GM10266 (cell line): ENCODE results near the gene DLX2.
"Not testable (repeated sequence)": the region's sequence is repeated elsewhere in the genome, so short reads cannot be mapped to it uniquely, and the experiment has no call there.

ENCODE experiments used
- DNase-seq: peaks from one replicate; pipeline ENCODE4 v3.0.0; 2012; ENCODE audit errors: extremely low spot score
- TF ChIP-seq, protein P1 (sequence below): IDR thresholded peaks from 2 replicates; pipeline ENCODE4 v1.5.1; 2012; ENCODE audit warnings: mild to moderate bottlenecking, low read depth; ENCODE audit not compliant: control insufficient read depth, insufficient read depth; ENCODE audit errors: missing control alignments

The DLX2 gene

DNA sequence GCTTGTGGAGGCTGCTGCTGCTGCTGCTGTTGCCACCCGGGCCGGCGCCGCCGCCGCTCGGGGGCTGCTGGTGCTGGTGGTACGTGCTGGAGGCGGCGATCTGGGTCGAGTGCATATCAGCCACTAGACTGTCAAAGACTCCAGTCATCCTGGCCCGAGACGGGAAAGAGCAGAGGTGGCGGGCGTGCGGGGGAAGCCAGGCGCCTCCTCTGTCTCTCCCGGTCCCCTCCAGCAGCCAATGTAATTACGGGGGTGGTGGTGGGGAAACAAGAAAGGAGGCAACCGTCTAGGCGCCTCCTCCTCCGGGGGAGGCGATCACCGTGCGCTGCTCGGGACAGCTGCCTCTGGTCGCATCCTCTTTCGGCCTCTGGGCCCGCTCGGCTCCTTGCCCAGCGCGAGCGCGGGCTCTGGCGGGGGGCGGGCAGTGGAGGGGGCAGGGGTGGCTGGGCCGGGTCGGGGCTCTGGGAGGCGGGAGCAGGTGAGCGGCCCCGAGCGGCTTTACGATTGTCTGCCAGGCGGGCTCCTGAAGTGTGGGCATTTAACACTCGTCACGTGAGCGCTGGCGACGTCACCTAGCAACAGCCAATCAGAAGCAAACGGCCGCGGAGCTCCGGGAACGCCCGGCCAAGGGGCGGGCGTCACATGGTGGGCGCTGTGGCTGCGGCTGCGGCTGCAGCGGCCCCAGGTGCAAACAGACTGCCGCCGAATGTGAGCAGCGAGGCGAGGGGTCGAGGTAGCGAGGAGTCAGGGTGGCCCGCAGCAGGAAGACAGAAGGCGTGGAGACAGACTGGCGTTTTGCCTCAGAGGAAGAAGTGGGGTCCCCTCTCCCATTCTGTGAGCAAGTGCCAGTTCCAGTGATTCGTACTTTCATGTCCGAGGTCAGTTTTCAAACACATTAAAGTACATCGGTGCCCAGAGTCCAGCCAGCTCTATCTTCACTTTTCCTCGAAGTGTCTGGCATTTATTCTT, at the start of gene DLX2:
Gene DLX2 (minus strand): TSS at position 510 of the 969 bp plus-strand sequence. CDS start 362 bp downstream, at position 148.
- TF ChIP-seq, protein P1, sequence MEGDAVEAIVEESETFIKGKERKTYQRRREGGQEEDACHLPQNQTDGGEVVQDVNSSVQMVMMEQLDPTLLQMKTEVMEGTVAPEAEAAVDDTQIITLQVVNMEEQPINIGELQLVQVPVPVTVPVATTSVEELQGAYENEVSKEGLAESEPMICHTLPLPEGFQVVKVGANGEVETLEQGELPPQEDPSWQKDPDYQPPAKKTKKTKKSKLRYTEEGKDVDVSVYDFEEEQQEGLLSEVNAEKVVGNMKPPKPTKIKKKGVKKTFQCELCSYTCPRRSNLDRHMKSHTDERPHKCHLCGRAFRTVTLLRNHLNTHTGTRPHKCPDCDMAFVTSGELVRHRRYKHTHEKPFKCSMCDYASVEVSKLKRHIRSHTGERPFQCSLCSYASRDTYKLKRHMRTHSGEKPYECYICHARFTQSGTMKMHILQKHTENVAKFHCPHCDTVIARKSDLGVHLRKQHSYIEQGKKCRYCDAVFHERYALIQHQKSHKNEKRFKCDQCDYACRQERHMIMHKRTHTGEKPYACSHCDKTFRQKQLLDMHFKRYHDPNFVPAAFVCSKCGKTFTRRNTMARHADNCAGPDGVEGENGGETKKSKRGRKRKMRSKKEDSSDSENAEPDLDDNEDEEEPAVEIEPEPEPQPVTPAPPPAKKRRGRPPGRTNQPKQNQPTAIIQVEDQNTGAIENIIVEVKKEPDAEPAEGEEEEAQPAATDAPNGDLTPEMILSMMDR, result peak; percentile 9

DNA sequence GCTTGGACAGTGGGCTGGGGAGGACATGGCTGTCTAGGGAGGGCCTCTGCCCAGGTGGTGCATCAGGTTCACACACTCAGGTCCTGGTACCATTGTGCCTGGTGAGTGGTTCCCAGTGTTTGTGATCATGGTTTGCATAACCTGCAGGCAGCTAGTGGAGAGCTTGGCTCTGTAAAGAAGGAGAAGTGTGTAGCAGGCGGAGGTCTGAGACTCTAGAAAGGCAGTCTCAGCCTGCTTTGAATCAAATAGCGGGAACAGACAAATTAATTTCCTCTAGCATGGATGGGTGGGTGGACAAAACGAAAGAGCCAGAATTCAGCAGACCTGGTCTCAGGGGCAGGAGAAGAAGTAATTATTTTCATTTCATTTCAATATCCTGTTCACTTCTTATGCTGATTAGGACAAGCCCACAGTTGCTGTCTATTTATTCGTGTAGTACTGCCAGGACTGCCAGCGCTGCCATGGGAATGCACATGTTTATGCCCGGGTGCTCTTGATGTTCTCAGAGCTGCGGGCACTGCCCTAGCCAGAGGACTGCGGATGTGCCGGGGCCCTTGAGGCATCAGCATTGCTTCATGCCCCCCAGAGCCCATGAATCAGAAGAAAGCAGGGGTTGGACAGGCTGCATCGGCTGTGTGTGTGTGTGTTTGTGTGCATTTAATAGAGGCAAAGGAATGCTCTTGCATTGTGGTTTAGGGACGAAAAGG, 45.4 kb upstream of the DLX2 start:
- no peak for DNase-seq
- TF ChIP-seq, protein P1, result no peak

More for the DNA sequence above, at the start of gene DLX2:
- DNase-seq, result peak; percentile 88

DNA sequence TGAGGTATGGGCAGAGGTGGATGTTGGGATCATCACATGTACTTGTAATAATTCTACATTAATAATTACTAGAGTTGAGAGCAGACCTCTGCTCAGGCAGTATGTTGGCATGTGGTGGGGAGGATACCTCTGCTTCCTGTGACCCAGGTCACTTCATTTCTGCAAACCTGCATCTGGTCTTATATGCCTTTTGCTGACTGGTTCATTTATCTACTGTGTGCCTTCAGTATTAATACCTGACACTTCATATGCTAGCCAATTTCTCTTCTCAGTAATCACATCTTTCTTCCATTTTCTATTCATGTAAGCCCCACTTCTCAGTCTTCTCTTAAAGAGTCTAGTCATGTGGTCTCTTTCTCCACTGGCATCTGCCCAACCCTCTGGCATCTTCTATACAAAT, 41.1 kb upstream of the DLX2 start:
- no peak for DNase-seq
- TF ChIP-seq, protein P1, result no peak

DNA sequence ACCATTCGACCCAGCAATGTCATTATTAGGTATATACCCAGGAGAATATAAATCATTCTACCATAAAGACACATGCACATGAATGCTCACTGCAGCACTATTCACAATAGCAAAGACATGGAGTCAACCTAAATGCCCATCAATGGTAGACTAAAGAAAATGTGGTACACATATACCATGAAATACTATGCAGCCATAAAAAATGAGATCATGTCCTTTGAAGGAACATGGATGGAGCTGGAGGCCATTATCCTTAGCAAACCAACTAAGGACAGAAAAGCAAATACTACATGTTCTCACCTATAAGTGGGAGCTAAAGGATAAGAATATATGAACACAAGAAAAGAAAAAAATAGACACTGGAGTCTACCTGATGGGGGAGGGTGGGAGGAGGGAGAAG, 36.0 kb upstream of the DLX2 start:
- DNase-seq, result not testable (repeated sequence)

DNA sequence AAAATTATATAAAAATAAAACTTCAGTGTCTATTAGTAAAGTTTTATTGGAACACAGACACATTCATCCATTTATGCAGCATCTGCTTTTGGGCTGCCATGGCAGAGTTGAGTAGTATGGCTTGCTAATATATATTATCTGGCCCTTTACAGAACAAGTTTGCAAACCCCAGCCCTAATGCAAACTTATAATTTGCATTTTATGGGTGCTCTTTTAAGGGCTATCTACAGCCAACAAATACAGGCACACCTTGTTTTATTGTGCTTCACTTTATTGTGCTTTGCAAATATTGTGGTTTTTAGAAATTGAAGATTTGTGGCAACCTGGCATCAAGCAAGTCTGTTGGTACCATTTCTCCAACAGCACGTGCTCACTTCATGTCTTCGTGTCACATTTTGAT, 35.2 kb upstream of the DLX2 start:
- DNase-seq, result no peak
- TF ChIP-seq, protein P1, result no peak

DNA sequence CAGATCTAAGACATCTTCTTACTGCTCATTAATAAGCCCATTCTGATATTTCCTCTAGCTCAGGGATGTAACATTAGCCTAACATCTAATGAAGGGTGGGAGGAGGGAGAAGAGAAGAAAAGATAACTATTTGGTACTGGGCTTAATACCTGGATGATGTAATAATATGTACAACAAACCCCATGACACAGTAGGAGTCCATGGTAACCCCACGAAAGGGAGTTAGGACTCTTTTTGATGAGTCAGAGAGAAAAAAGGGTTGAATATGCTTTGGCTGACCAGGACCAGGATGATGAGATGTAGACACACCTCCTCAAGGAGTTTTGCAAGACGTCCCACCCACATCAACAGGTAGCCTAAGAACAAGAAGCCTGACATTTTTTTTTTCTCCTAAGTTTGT, 34.4 kb upstream of the DLX2 start:
- no peak for DNase-seq
- TF ChIP-seq, protein P1, result no peak

DNA sequence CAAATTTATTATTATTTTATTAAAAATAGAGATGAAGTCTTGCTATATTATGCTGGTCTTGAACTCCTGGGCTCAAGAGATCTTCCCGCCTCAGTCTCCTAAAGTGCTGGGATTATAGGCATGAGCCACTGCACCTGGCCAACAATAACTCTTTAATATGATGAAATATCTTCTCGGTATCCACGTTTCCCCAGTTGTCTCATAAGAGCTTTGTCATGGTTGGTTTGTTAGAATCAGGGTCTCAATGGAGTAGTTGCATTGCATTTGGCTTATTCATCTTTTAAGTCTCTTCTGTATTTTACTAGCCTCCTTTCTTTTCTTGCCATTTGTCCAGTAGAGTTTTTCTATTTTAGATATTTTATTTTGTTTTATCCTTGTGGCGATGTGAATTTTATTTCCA, 32.7 kb upstream of the DLX2 start:
- TF ChIP-seq, protein P1, result no peak
- DNase-seq, result no peak
